ENCODE data around the gene CHAT.

CHAT gene

GRCh38 chr10:49597426-49598163 lies 16.2 kb upstream of the CHAT start:
- no peak for DNase-seq (ENCODE audit: low read depth)

GRCh38 chr10:49598164-49598856 lies 15.5 kb upstream of the CHAT start:
- DNase-seq (ENCODE audit: low read depth): no peak

DNA sequence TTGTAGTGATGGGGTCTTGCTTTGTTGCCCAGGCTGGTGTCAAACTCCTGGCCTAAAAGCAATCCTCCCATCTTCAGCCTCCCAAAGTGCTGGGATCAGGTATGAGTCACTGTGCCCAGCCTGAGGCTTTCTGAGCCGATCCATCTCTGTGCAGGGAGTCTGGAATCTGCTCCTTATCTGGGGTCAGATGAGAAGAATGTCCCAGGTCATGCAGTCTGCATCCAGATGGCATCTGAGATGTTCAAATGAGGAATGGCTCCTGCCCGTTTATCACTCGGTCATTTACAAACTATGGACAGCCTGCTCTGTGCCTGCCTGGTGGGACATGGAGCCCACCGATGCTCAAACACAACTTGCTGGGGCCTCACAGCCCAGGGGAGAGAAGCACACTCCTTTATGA lies 14.9 kb upstream of the CHAT start:
- peak; percentile 41 for DNase-seq (ENCODE audit: low read depth)

GRCh38 chr10:49599546-49599945 lies 14.3 kb upstream of the CHAT start:
- no peak for DNase-seq (ENCODE audit: low read depth)

- DNase-seq (ENCODE audit: low read depth): no peak
These were observed 13.8 kb upstream of the CHAT start for GRCh38 chr10:49600046-49600445.

- DNase-seq (ENCODE audit: low read depth): peak; percentile 31
These were observed 12.9 kb upstream of the CHAT start for GRCh38 chr10:49600781-49601400.

GRCh38 chr10:49601857-49602256 lies 12.0 kb upstream of the CHAT start:
- peak; percentile 56 for DNase-seq (ENCODE audit: low read depth)

DNA sequence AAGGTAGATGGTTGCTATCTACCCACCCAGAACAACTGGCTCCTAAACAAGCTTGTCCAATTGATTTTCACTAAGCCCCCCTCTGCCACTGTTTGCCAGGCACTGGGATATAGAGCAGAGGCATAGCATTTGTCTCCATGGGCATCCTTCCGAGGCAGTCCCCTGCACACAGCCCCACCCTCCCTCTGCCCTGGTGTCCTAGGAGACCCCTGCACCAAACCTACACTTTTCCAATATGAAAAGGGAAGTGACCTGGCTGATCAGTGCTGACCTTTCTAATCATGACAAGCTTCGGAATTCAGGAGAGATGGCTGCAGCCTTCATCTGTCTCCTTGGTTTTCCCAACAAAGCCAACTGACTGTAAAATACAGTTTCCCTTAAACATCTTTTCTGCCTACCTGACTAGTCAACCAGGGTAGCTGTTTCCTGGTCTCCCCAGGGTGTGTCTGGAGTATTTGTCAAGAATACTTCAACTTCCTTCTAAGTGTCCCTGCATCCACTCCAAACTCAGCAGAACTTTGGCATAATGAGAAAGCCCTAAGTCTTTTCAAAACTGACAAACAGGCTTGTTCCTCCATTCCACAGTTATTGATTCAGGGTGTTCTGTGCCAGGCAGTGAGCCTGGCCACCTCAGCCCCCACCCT lies 11.3 kb upstream of the CHAT start:
- no peak for DNase-seq (ENCODE audit: low read depth)

DNA sequence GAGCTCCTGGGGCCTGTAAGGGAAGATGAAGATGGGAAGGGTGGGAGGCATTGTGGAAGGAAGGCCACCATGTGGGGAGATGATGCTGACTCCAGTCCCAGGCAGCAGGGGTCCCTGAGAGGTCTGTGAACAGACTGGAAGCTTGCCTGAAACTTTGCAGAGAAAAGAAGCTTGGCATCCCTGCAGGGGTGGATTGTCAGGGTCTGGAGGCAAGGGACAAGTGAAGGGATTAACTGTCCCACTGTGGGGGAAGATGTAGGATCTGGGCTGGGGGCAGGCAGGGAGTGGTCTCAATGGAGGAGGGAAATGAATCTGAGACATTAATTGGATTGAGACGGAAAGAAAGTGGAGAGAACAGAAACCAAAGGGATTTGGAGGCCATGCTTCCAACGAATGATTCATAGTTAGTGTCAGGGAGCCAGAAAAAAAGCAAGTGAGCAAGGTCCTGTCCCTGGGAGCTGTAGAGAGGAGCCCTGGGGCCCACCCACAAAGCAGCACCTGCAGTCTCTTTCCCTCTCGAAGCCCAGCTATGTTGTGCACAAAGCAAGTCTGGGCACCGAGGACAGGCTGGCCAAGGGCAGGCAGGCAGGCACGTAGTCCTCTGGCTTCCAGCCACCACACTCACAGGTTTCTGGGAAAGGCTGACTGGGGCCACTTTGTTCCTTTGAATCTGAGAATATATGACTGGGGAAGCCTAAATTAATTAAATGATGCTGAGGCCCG lies 8.5 kb upstream of the CHAT start:
- DNase-seq (ENCODE audit: low read depth): no peak

- no peak for DNase-seq (ENCODE audit: low read depth)
These were observed 7.8 kb upstream of the CHAT start for GRCh38 chr10:49605939-49606509.

DNA sequence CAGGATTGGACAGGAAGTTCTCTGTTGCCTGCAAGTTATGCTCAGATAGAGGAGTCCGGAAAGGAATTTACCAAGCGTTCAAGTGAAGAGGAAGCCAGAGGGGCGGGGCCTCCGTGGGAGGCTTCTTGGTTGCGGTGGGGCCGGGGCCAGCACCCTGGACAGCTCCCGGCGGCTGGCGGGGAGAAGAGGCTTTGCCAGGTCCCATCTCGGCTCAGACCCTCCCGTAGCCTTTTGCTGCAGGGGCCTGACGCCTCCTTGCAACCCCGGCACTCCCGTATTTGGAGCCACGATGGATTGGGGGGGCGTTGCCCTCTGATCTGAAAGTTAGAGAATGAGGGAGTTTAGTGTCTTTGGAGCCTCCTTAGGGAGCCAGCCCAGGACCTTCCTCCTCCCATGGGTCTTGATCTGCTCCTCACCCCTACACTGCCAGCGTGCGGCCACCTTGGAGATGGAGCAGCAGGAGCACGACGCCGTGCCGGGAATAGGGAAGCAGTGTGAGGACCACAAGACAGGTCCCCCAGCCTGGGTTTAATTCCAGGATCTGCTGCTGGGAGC lies 6.8 kb upstream of the CHAT start:
- peak; percentile 75 for DNase-seq (ENCODE audit: low read depth)

- DNase-seq (ENCODE audit: low read depth): no peak
These were observed 5.5 kb upstream of the CHAT start for GRCh38 chr10:49608166-49609005.

GRCh38 chr10:49609006-49609282 lies 4.9 kb upstream of the CHAT start:
- no peak for DNase-seq (ENCODE audit: low read depth)

DNA sequence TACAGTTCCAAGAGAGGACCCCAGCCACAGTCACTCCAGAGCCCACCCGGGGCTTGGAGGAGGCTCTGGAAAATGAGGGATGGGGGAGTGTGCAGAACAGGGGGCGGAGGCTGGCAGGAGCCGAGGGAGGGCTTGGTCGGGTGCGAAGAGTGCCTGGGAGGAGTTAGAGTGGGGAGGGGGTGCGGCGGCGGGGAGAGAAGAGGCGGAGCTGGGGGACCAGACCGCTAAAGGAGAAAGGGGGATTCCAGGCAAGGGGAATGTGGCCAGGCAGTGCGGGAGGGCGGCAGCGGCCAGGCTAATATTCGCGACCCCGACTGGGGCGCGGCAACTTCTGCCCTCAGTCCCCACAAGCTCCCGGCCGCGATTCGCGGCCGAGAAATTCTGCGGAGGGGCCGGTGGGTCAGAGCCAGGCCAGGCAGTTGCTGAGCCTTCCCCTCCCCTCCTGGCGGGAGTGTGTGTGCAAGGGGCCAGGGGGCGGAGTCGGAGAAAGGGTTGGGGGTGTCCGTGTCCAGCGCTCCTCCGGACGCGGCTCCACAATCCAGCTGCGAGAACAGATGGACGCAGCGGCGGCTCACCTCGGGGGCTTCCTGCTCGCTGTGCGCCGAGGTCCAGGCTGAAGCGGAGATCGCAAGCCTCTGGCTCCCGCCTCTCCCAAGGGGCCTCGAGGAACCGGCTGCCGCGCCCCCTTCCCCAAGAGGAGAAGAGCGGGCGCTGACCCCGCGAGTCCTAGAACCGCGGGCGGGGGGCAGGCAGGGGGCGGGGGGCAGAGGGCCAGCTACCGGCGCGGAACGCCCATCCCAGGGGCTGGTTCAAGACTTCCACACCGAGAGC lies 4.3 kb upstream of the CHAT start:
- DNase-seq (ENCODE audit: low read depth): no peak

GRCh38 chr10:49610114-49610457 lies 3.8 kb upstream of the CHAT start, which contains the start of gene SLC18A3:
Gene SLC18A3, plus strand, starts transcription at chr10:49610310. Its CDS starts 431 bp downstream, at chr10:49610741.
- DNase-seq (ENCODE audit: low read depth): no peak

GRCh38 chr10:49610458-49611165 lies 3.2 kb upstream of the CHAT start:
- no peak for DNase-seq (ENCODE audit: low read depth)

GRCh38 chr10:49611166-49611815 lies 2.5 kb upstream of the CHAT start:
- DNase-seq (ENCODE audit: low read depth): no peak

GRCh38 chr10:49611816-49612512 lies 1.9 kb upstream of the CHAT start:
- no peak for DNase-seq (ENCODE audit: low read depth)

Data from iris pigment epithelial cell (primary cell).